Esophagus squamous epithelium (tissue), 5 donors: Measurements from ENCODE around the gene UBE2V1. TPM values are rescaled to one million over a fixed set of nuclear protein-coding genes. Genes with fewer than 3 reads are reported as not detected.

ENCODE experiments used
- DNase-seq: peaks from one replicate; lab custom pipeline; 2025; lab: John Stamatoyannopoulos, UW
- H3K27ac ChIP-seq, 4 donors: fragments of 200-600 bp; sonication (generic); one replicate each; pipeline ENCODE4 v1.5.1; 2016 to 2019; ENCODE audit warnings: mild to moderate bottlenecking in 1 of 4
- H3K27me3 ChIP-seq, 4 donors: fragments of 200-600 bp; sonication (generic); 1 replicate in 3 of 4; 2 replicates in 1 of 4; pipeline versions ENCODE4 v1.5.1 to v1.6.0; 2017 to 2021; ENCODE audit warnings: antibody characterized with exemption in 1 of 4
- H3K36me3 ChIP-seq, 3 donors: fragments of 200-600 bp; sonication (generic); one replicate each; pipeline ENCODE4 v1.5.1; 2016 to 2019
- H3K4me1 ChIP-seq, 3 donors: fragments of 200-600 bp; sonication (generic); one replicate each; pipeline ENCODE4 v1.5.1; 2017 to 2019
- H3K4me3 ChIP-seq, 4 donors: fragments of 200-600 bp; sonication (generic); 1 replicate in 3 of 4; 2 replicates in 1 of 4; pipeline ENCODE4 v1.5.1; 2016 to 2019; ENCODE audit warnings: mild to moderate bottlenecking in 2 of 4, moderate library complexity in 1 of 4
- H3K9me3 ChIP-seq, 3 donors: fragments of 200-600 bp; sonication (generic); one replicate each; pipeline ENCODE4 v1.5.1; 2016 to 2019
- CTCF ChIP-seq, 6 experiments: fragments of 450-650 bp in 4 of 6; fragments of 200-600 bp in 2 of 6; sonication (generic) in 2 of 6; IDR thresholded peaks; one replicate each; pipeline ENCODE4 v1.5.1; 2016 to 2019; ENCODE audit warnings: antibody characterized with exemption in 6 of 6, mild to moderate bottlenecking in 4 of 6, moderate library complexity in 4 of 6
- POLR2A ChIP-seq, 4 donors: fragments of 450-650 bp; IDR thresholded peaks; one replicate each; pipeline ENCODE4 v1.6.1; 2017; ENCODE audit warnings: antibody characterized with exemption in 4 of 4, mild to moderate bottlenecking in 4 of 4, moderate library complexity in 3 of 4
- WGBS, 2 donors: methylation state at CpG; one replicate each; pipeline ENCODE4 v1.1.5; 2018; 5-methylcytosine and 5-hydroxymethylcytosine counted together
- intact Hi-C: fragments of 100-400 bp; cut with DNase I; formaldehyde crosslinking; loops from one replicate; pipeline ENCODE4 v1.15.0; 2022
- total RNA-seq, 4 donors: library from RNA; depleted of rRNA; stranded (reverse); fragments of >200 nt; gene quantifications; one replicate each; pipeline ENCODE4 v1.1.0, GENCODE V29; 2016
- donor health status: DM: yes; HTN: yes; CAD: no.

UBE2V1 gene
- total RNA-seq, 4 donors from 2014 or later = 44.4 to 80.7 (median 63.4) TPM

- intact Hi-C loops = no loop called here
Measured at GRCh38 chr20:50044353-50044960, 68.5 kb downstream of the UBE2V1 start.

GRCh38 chr20:50043573-50044352 is 69.2 kb downstream of the UBE2V1 start:
- H3K36me3 ChIP-seq = no peaks in the 10 kb centered on the region
- no peaks in the 10 kb centered on the region for H3K9me3 ChIP-seq
- peaks cover 0 to 9% (median 0%) of the 10 kb centered on the region in 4 donors for H3K27me3 ChIP-seq
- TF ChIP-seq CTCF (IDR thresholded peaks at IDR 0.05) (no peak), POLR2A (IDR thresholded peaks at IDR 0.05) (no peak)
- peaks cover under 1 to 26% (median 5%) of the 10 kb centered on the region in 3 donors for H3K4me1 ChIP-seq
- DNase-seq = no peak
- 79 to 95% methylated on average over 10 to 14 of the region's 22 CpGs for WGBS, 2 donors
- intact Hi-C loops = no loop called here
- H3K27ac ChIP-seq = no peak overlapping the region
- no peak overlapping the region for H3K4me3 ChIP-seq

More at GRCh38 chr20:50044353-50044960, 68.5 kb downstream of the UBE2V1 start:
- no peak for DNase-seq
- Histone ChIP-seq H3K9me3 (no peaks in the 10 kb centered on the region), H3K4me3 (no peak overlapping the region), H3K27ac (no peak overlapping the region), H3K4me1 (peaks cover 0 to 26% (median 5%) of the 10 kb centered on the region in 3 donors), H3K36me3 (no peaks in the 10 kb centered on the region), H3K27me3 (peaks cover 0 to 9% (median 0%) of the 10 kb centered on the region in 4 donors)
- TF ChIP-seq CTCF (IDR thresholded peaks at IDR 0.05) = no peak
- TF ChIP-seq POLR2A (IDR thresholded peaks at IDR 0.05) = no peak
- 71 to 100% methylated on average over 1 of the region's 5 CpGs for WGBS, 2 donors

- Histone ChIP-seq H3K36me3 (no peaks in the 10 kb centered on the region), H3K4me3 (no peak overlapping the region), H3K27me3 (peaks cover 0 to under 1% (median 0%) of the 10 kb centered on the region in 4 donors), H3K4me1 (peaks cover 0 to 15% (median 4%) of the 10 kb centered on the region in 3 donors), H3K27ac (no peak overlapping the region), H3K9me3 (no peaks in the 10 kb centered on the region)
- 80 to 93% methylated on average over 8 to 9 of the region's 10 CpGs for WGBS, 2 donors
- TF ChIP-seq POLR2A (IDR thresholded peaks at IDR 0.05) = no peak
- TF ChIP-seq CTCF (IDR thresholded peaks at IDR 0.05) = no peak
- intact Hi-C loops = no loop called here
- DNase-seq = no peak
Measured at GRCh38 chr20:50042370-50043313, 70.3 kb downstream of the UBE2V1 start.

- 73 to 80% methylated on average over 14 to 16 of the region's 16 CpGs for WGBS, 2 donors
- no peak overlapping the region for H3K27ac ChIP-seq
- TF ChIP-seq CTCF (IDR thresholded peaks at IDR 0.05) (no peak), POLR2A (IDR thresholded peaks at IDR 0.05) (no peak)
- no peak overlapping the region for H3K4me3 ChIP-seq
- intact Hi-C loops = no loop called here
- DNase-seq = no peak
- H3K36me3 ChIP-seq = no peaks in the 10 kb centered on the region
- no peaks in the 10 kb centered on the region for H3K27me3 ChIP-seq
- no peaks in the 10 kb centered on the region for H3K9me3 ChIP-seq
- peaks cover 4 to 12% (median 6%) of the 10 kb centered on the region in 3 donors for H3K4me1 ChIP-seq
Measured at GRCh38 chr20:50041246-50041873, 71.6 kb downstream of the UBE2V1 start.
